HG02885 (cell line): ENCODE data around the gene TBPL1.
A peak's percentile ranks its signal among the peaks of the same experiment; 100 is the strongest.

Experiments
- ATAC-seq: cut with Tn5 transposase; IDR thresholded peaks from one replicate; pipeline ENCODE4 v1.9.1; 2021; ENCODE audit warnings: mild to moderate bottlenecking; ENCODE audit not compliant: unreplicated experiment, poor library complexity

The TBPL1 gene

GRCh38 chr6:134000443-134000842, 47.4 kb downstream of the TBPL1 start:
- no peak for ATAC-seq

GRCh38 chr6:134002821-134003220, 49.8 kb downstream of the TBPL1 start:
- peak; percentile 74 for ATAC-seq

GRCh38 chr6:134003542-134003951, 50.5 kb downstream of the TBPL1 start:
- ATAC-seq, result no peak

- ATAC-seq, result no peak
These were observed 51.7 kb downstream of the TBPL1 start for GRCh38 chr6:134004714-134005113.

GRCh38 chr6:134005800-134006199, 52.8 kb downstream of the TBPL1 start:
- ATAC-seq, result no peak

- ATAC-seq, result no peak
These were observed 54.1 kb downstream of the TBPL1 start for GRCh38 chr6:134007077-134007476.

GRCh38 chr6:134009876-134010275, 56.9 kb downstream of the TBPL1 start:
- no peak for ATAC-seq

- no peak for ATAC-seq
These were observed 57.4 kb downstream of the TBPL1 start for GRCh38 chr6:134010400-134010799.

- no peak for ATAC-seq
These were observed 58.0 kb downstream of the TBPL1 start for GRCh38 chr6:134010974-134011373.

GRCh38 chr6:134014588-134015137, 61.6 kb downstream of the TBPL1 start:
- ATAC-seq, result no peak

GRCh38 chr6:134015719-134016557, 62.9 kb downstream of the TBPL1 start:
- no peak for ATAC-seq

- ATAC-seq, result no peak
These were observed 63.5 kb downstream of the TBPL1 start for GRCh38 chr6:134016558-134016814.

- ATAC-seq, result no peak
These were observed 67.0 kb downstream of the TBPL1 start for GRCh38 chr6:134020071-134020470.

- ATAC-seq, result no peak
These were observed 67.5 kb downstream of the TBPL1 start for GRCh38 chr6:134020543-134020942.

- ATAC-seq, result no peak
These were observed 67.9 kb downstream of the TBPL1 start for GRCh38 chr6:134020968-134021367.

GRCh38 chr6:134021396-134022122, 68.5 kb downstream of the TBPL1 start:
- ATAC-seq, result no peak

GRCh38 chr6:134022650-134023049, 69.6 kb downstream of the TBPL1 start:
- ATAC-seq, result no peak

- ATAC-seq, result no peak
These were observed 73.6 kb downstream of the TBPL1 start for GRCh38 chr6:134026597-134026996.

GRCh38 chr6:134028438-134028837, 75.4 kb downstream of the TBPL1 start:
- no peak for ATAC-seq

- no peak for ATAC-seq
These were observed 76.8 kb downstream of the TBPL1 start for GRCh38 chr6:134029495-134030455.
